ENCODE data around the gene MUL1. TPM values are rescaled to one million over a fixed set of nuclear protein-coding genes. Genes with fewer than 3 reads are reported as not detected.
A peak's percentile ranks its signal among the peaks of the same experiment; 100 is the strongest.

MUL1 gene
- total RNA-seq: 10 to 100 TPM; 15.6 to 19.8 TPM
- polyA plus RNA-seq (2013, experiment 1 of 2): 20.6 TPM
- polyA plus RNA-seq (2013, experiment 2 of 2): 17.8 TPM
- long read RNA-seq, experiment 1, partial matches to known transcripts: 0 of 6 reads
- long read RNA-seq, experiment 1, other reads (novel, unspliced or antisense): 2 of 6 reads
- long read RNA-seq, experiment 2, transcript MUL1-201 (4 exons, 2,438 nt): major isoform, 71 of 74 reads
- long read RNA-seq, experiment 2, partial matches to known transcripts: 1 of 74 reads
- long read RNA-seq, experiment 2, other reads (novel, unspliced or antisense): 2 of 74 reads
- long read RNA-seq, experiment 3, transcript MUL1-201 (4 exons, 2,438 nt): major isoform, 153 of 160 reads
- long read RNA-seq, experiment 3, partial matches to known transcripts: 3 of 160 reads
- long read RNA-seq, experiment 3, other reads (novel, unspliced or antisense): 4 of 160 reads
- long read RNA-seq, experiment 4, transcript MUL1-201 (4 exons, 2,438 nt): major isoform, 42 of 47 reads
- long read RNA-seq, experiment 4, partial matches to known transcripts: 0 of 47 reads
- long read RNA-seq, experiment 4, other reads (novel, unspliced or antisense): 5 of 47 reads

DNA sequence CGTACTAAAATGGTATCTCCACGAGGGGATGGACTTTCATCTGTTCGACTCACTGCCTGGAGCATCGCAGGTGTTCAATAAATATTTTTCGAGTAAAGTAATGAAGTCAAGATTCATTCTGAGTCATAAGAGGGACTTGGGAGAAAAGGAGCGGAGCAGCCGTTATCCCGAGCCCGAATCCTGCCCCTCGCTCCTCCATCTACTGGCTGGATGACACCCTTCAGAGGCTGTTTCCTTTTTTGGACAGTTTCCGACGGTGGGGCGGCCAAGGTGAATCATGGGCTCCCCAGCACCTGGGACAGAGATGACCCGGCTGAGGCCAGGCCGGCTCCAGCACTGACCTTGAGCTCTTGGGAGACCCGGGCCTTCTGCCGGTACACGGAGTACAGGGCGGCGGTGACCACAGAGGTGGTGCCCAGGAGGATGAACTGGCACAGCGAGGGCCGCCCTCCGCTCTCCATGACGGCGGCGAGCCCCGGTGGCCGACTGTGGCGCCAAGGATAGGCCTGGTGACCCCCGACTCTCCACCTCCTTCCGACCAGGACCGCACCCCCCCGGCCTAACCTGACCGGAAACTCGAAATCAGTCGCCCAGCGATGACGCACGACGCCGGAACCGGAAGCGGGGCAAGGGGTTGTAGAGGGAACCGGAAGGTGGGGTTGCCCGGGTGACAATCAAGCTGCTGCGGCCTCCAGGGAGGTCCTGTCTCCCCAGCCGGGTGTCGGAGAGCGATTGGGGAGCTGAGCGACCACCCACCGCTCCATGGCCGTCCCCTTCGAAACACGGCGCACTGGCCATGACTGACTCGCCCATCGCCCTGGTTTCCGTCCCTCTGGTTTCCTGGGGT, at the start of gene MUL1:
Gene MUL1 (minus strand): TSS at position 588 of the 847 bp plus-strand sequence. CDS start 127 bp downstream, at position 461.
- H3K4me3 ChIP-seq (ENCODE audit: low read length): peak within 1 kb of the TSS; percentile 96
- peak; percentile 98 for DNase-seq
- Mint-ChIP-seq H3K9me3 (no peaks in the 10 kb centered on the region), H3K36me3 (ENCODE audit: low read depth) (no peaks in the 10 kb centered on the region), H3K27ac (peak within 1 kb of the TSS; percentile 92), H3K4me3 (peak within 1 kb of the TSS; percentile 90), H3K27me3 (ENCODE audit: insufficient read depth) (peaks cover 39% of the 10 kb centered on the region), H3K4me1 (peaks cover 5% of the 10 kb centered on the region)
- H3K4me1 ChIP-seq (ENCODE audit: control insufficient read depth, insufficient read depth, low read length): no peaks in the 10 kb centered on the region
- peaks cover 41% of the 10 kb centered on the region for H3K27me3 ChIP-seq (ENCODE audit: control insufficient read depth, insufficient read depth, low read length, poor library complexity, severe bottlenecking)
- TF ChIP-seq, protein P1, sequence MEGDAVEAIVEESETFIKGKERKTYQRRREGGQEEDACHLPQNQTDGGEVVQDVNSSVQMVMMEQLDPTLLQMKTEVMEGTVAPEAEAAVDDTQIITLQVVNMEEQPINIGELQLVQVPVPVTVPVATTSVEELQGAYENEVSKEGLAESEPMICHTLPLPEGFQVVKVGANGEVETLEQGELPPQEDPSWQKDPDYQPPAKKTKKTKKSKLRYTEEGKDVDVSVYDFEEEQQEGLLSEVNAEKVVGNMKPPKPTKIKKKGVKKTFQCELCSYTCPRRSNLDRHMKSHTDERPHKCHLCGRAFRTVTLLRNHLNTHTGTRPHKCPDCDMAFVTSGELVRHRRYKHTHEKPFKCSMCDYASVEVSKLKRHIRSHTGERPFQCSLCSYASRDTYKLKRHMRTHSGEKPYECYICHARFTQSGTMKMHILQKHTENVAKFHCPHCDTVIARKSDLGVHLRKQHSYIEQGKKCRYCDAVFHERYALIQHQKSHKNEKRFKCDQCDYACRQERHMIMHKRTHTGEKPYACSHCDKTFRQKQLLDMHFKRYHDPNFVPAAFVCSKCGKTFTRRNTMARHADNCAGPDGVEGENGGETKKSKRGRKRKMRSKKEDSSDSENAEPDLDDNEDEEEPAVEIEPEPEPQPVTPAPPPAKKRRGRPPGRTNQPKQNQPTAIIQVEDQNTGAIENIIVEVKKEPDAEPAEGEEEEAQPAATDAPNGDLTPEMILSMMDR (conservative IDR thresholded peaks at IDR 0.05): no peak
- WGBS, 2 experiments (ENCODE audit: insufficient coverage in 1 of 2, insufficient read length in 1 of 2): 1 to 2% methylated on average over 28 to 58 of the region's 58 CpGs
- peaks cover 17% of the 10 kb centered on the region for H3K36me3 ChIP-seq (ENCODE audit: control insufficient read depth, insufficient read depth, low read length)
- no peaks in the 10 kb centered on the region for H3K9me3 ChIP-seq (ENCODE audit: control insufficient read depth, low read length)
- peak within 1 kb of the TSS; percentile 54 for H3K9ac ChIP-seq (ENCODE audit: extremely low read depth, low read length, poor library complexity, severe bottlenecking)
- peak within 1 kb of the TSS; percentile 24 for H3K27ac ChIP-seq (ENCODE audit: low read depth, low read length)

DNA sequence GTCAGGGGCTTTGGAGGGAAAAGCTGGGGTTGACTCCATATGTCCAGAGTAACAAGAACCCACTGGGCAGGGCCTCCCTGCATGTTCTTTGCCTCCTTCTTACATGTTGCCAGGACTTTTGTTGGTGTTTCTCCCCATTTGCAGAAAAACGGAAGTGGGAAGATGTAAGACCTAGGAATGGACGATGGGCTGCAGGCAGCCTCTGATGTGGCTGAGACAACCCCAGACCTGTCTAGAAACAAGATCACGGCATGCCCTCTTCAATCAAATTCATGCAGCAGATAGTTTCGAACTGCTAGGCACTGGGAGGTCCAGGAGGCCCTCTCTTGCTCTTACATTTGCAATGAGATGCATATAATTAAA, 47.8 kb upstream of the MUL1 start:
- Mint-ChIP-seq H3K4me3 (no peak overlapping the region), H3K9me3 (no peaks in the 10 kb centered on the region), H3K27me3 (ENCODE audit: insufficient read depth) (peaks cover 34% of the 10 kb centered on the region), H3K4me1 (peaks cover 4% of the 10 kb centered on the region), H3K36me3 (ENCODE audit: low read depth) (no peaks in the 10 kb centered on the region), H3K27ac (no peak overlapping the region)
- no peaks in the 10 kb centered on the region for H3K36me3 ChIP-seq (ENCODE audit: control insufficient read depth, insufficient read depth, low read length)
- 92 to 94% methylated on average over 4 of the region's 4 CpGs for WGBS, 2 experiments (ENCODE audit: insufficient coverage in 1 of 2, insufficient read length in 1 of 2)
- DNase-seq: no peak
- TF ChIP-seq, protein P1 (conservative IDR thresholded peaks at IDR 0.05): no peak
- no peaks in the 10 kb centered on the region for H3K4me1 ChIP-seq (ENCODE audit: control insufficient read depth, insufficient read depth, low read length)
- H3K27ac ChIP-seq (ENCODE audit: low read depth, low read length): no peak overlapping the region
- peaks cover 88% of the 10 kb centered on the region for H3K27me3 ChIP-seq (ENCODE audit: control insufficient read depth, insufficient read depth, low read length, poor library complexity, severe bottlenecking)
- no peaks in the 10 kb centered on the region for H3K9me3 ChIP-seq (ENCODE audit: control insufficient read depth, low read length)
- no peak overlapping the region for H3K4me3 ChIP-seq (ENCODE audit: low read length)
- no peak overlapping the region for H3K9ac ChIP-seq (ENCODE audit: extremely low read depth, low read length, poor library complexity, severe bottlenecking)

- Mint-ChIP-seq H3K9me3 (no peaks in the 10 kb centered on the region), H3K4me3 (no peak overlapping the region), H3K4me1 (peaks cover 4% of the 10 kb centered on the region), H3K27me3 (ENCODE audit: insufficient read depth) (peaks cover 33% of the 10 kb centered on the region), H3K27ac (no peak overlapping the region), H3K36me3 (ENCODE audit: low read depth) (no peaks in the 10 kb centered on the region)
- Histone ChIP-seq H3K4me1 (ENCODE audit: control insufficient read depth, insufficient read depth, low read length) (no peaks in the 10 kb centered on the region), H3K27ac (ENCODE audit: low read depth, low read length) (no peak overlapping the region), H3K27me3 (ENCODE audit: control insufficient read depth, insufficient read depth, low read length, poor library complexity, severe bottlenecking) (peaks cover 87% of the 10 kb centered on the region), H3K9ac (ENCODE audit: extremely low read depth, low read length, poor library complexity, severe bottlenecking) (no peak overlapping the region), H3K9me3 (ENCODE audit: control insufficient read depth, low read length) (no peaks in the 10 kb centered on the region), H3K4me3 (ENCODE audit: low read length) (no peak overlapping the region), H3K36me3 (ENCODE audit: control insufficient read depth, insufficient read depth, low read length) (no peaks in the 10 kb centered on the region)
- DNase-seq: no peak
- WGBS, 2 experiments (ENCODE audit: insufficient coverage in 1 of 2, insufficient read length in 1 of 2): 84 to 89% methylated on average over 6 to 7 of the region's 7 CpGs
- TF ChIP-seq, protein P1 (conservative IDR thresholded peaks at IDR 0.05): no peak
Measured at GRCh38 chr1:20555025-20555757, 47.2 kb upstream of the MUL1 start.
